K562 (cell line): ENCODE measurements around the gene SPHK1. TPM values are rescaled to one million over a fixed set of nuclear protein-coding genes. Genes with fewer than 3 reads are reported as not detected.

Experiments
- CREM ChIP-seq: IDR thresholded peaks from 2 replicates; pipeline ENCODE4 v1.6.1; 2014; ENCODE audit warnings: antibody characterized with exemption, low read depth
- ETV6 ChIP-seq, 3 experiments: fragments of 150-350 bp in 1 of 3; sonication (generic) in 1 of 3; formaldehyde crosslinking in 1 of 3; IDR thresholded peaks; 2 replicates each; pipeline versions ENCODE4 v1.6.1 to v1.8.0; 2014 to 2022; ENCODE audit warnings: borderline replicate concordance in 2 of 3, low read depth in 2 of 3, antibody characterized with exemption in 1 of 3, low read length in 1 of 3, mild to moderate bottlenecking in 1 of 3, missing genetic modification reagents in 1 of 3
- HNRNPH1 ChIP-seq: fragments of 200-400 bp; formaldehyde crosslinking; optimal IDR thresholded peaks from 2 replicates; pipeline ENCODE3; 2017; ENCODE audit warnings: low read depth, mild to moderate bottlenecking, low read length, moderate library complexity
- JUND ChIP-seq, 2 experiments: IDR thresholded peaks; 2 replicates in 1 of 2; 3 replicates in 1 of 2; pipeline ENCODE4 v1.6.1; 2011; ENCODE audit warnings: borderline replicate concordance in 2 of 2, low read depth in 2 of 2, low read length in 2 of 2, improper control_type of control experiment in 1 of 2, missing biosample characterization in 1 of 2, missing genetic modification characterization in 1 of 2, missing genetic modification reagents in 1 of 2
- LARP7 ChIP-seq: fragments of 450-650 bp; IDR thresholded peaks from 2 replicates; pipeline ENCODE4 v1.6.1; 2016
- MAFK ChIP-seq: IDR thresholded peaks from 2 replicates; pipeline ENCODE4 v1.6.1; 2011; ENCODE audit warnings: low read length, improper control_type of control experiment
- MIER1 ChIP-seq: fragments of 450-650 bp; IDR thresholded peaks from 2 replicates; pipeline ENCODE4 v1.6.1; 2016; ENCODE audit warnings: antibody characterized with exemption, mild to moderate bottlenecking, low read depth
- NONO ChIP-seq, 2 experiments: fragments of 200-400 bp in 1 of 2; fragments of 450-650 bp in 1 of 2; formaldehyde crosslinking in 1 of 2; IDR thresholded peaks; 2 replicates each; pipeline ENCODE4 v1.6.1; 2017; ENCODE audit warnings: low read depth in 2 of 2, mild to moderate bottlenecking in 2 of 2, moderate library complexity in 2 of 2, low read length in 1 of 2
- SIX5 ChIP-seq, 2 experiments: IDR thresholded peaks; 2 replicates each; pipeline ENCODE4 v1.6.1; 2011; ENCODE audit warnings: low read length in 2 of 2, borderline replicate concordance in 1 of 2, low read depth in 1 of 2, mild to moderate bottlenecking in 1 of 2, moderate library complexity in 1 of 2; ENCODE audit not compliant: insufficient read depth in 1 of 2
- SLC30A9 ChIP-seq: fragments of 250-450 bp; sonication (Bioruptor Pico); IDR thresholded peaks from 2 replicates; pipeline ENCODE4 v1.8.0; 2022; ENCODE audit warnings: mild to moderate bottlenecking, moderate library complexity
- SMAD1 ChIP-seq: fragments of 150-350 bp; IDR thresholded peaks from 2 replicates; pipeline ENCODE4 v1.6.1; 2014; ENCODE audit warnings: low read length, low read depth; ENCODE audit not compliant: partially characterized antibody
- SMARCE1 ChIP-seq: fragments of 450-650 bp; IDR thresholded peaks from 2 replicates; pipeline ENCODE4 v1.7.1; 2016; ENCODE audit warnings: mild to moderate bottlenecking
- SP1 ChIP-seq: sonication (generic); formaldehyde crosslinking; IDR thresholded peaks from 2 replicates; pipeline ENCODE4 v1.8.1; 2022; ENCODE audit warnings: mild to moderate bottlenecking, missing genetic modification reagents
- TCF3 ChIP-seq: sonication (generic); formaldehyde crosslinking; IDR thresholded peaks from 2 replicates; pipeline ENCODE4 v1.4.0; 2020; ENCODE audit warnings: mild to moderate bottlenecking, missing genetic modification reagents
- ZBED1 ChIP-seq: IDR thresholded peaks from 2 replicates; pipeline ENCODE4 v1.6.1; 2014
- ZNF41 ChIP-seq: fragments of 250-450 bp; sonication (Bioruptor Pico); conservative IDR thresholded peaks from 2 replicates; pipeline ENCODE4 v1.4.0; 2020; ENCODE audit warnings: mild to moderate bottlenecking
- polyA plus RNA-seq, 8 experiments: library from polyadenylated mRNA; depleted of rRNA in 4 of 8; stranded (reverse) in 5 of 8; unstranded in 3 of 8; fragments of >200 nt; fragmentation: Nextera tagmentation in 2 of 8; fragmentation: Illumina TruSeq in 1 of 8; extraction: Ambion mirVana in 2 of 8; extraction: Trizol in 1 of 8; gene quantifications; 2 replicates each; pipeline versions ENCODE4 v1.2.1 to v1.2.3, GENCODE V29; 2011 to 2014; ENCODE audit warnings: inconsistent platforms in 1 of 8, missing spikeins in 1 of 8
- total RNA-seq, 7 experiments: library from RNA; depleted of rRNA in 6 of 7; stranded (reverse); fragments of >200 nt in 6 of 7; fragmentation: Illumina TruSeq in 2 of 7; extraction: Trizol in 2 of 7; gene quantifications; 2 replicates each; pipeline versions ENCODE4 v1.2.1 to v1.2.3, GENCODE V29; 2011 to 2021; ENCODE audit warnings: low replicate concordance in 1 of 7
- TF ChIP-seq, protein P1 (sequence below): fragments of 250-450 bp; sonication (Bioruptor Pico); IDR thresholded peaks from 2 replicates; pipeline ENCODE4 v1.9.0; 2021; ENCODE audit warnings: mild to moderate bottlenecking
- TF ChIP-seq, protein P2 (sequence below), 3 experiments: fragments of 200-800 bp in 1 of 3; sonication (Bioruptor generic) in 1 of 3; sonication (generic) in 1 of 3; formaldehyde crosslinking in 1 of 3; IDR thresholded peaks; 2 replicates each; pipeline versions ENCODE4 v1.6.1 to v1.8.0; 2016 to 2022; ENCODE audit warnings: mild to moderate bottlenecking in 2 of 3, missing compliant biosample characterization in 2 of 3, missing genetic modification characterization in 2 of 3, missing genetic modification reagents in 1 of 3
- TF ChIP-seq, protein P3 (sequence below): fragments of 250-450 bp; sonication (Bioruptor Pico); IDR thresholded peaks from 2 replicates; pipeline ENCODE4 v1.5.1; 2021; ENCODE audit warnings: mild to moderate bottlenecking
- TF ChIP-seq, protein P4 (sequence below): fragments of 250-450 bp; sonication (Bioruptor Pico); IDR thresholded peaks from 2 replicates; pipeline ENCODE4 v1.8.0; 2022; ENCODE audit warnings: inconsistent platforms

SPHK1 gene
- total and polyA plus RNA-seq, 9 of the 15 experiments (the other 6 are each of a cell fraction or from before 2014, with no cell fraction given), result 0.21 to 60.3 (median 14.5) TPM

DNA sequence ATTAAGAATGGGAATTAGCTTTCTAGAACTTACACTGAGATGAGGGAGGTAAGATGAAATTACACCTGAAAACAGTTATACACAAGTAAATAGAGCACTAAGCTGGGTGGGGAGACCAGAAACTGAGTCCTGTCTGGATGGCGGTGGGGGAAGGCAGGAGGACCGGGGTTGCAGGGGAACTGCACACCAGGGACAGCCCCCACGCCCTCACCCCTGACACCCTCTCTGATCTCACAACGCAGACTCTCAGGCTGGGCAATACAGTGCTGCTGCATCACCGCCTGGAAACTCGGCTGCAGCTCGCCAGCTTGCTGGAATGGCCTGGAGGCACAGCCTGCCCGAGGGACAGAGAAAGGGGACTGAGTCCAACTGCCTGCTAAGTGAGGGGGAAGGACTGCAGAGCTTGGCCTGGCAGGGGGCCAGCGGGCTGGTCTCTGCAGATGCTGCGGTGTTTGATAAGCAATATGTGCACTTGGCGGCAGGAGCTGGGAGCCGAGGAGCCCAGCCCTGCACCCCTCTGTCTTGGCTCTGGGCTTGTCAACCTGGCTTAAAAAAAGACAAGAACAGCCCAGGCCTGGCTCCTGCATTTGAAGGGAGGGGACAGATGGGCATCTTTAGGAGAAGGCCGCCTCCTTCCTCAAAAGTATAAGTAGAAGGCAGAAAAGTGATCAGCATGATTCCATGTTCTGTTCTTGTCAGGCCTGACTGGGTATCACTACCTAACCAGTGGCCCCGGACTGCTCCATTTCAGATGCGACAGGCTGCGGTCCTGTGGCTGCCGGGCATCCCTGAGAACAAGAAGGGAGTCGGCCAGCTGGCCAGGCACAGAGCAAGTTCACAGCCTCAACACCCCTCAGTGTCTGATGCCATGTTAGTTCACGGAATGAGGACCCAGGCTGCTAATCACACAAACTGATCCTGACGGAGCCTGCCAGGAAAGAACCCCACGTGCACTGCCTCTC is 30.2 kb downstream of the SPHK1 start (continued):
- no peak for TF ChIP-seq ETV6 (IDR thresholded peaks at IDR 0.05; ENCODE audit: borderline replicate concordance in 1 of 2, low read depth in 2 of 2, low read length in 1 of 2)
- TF ChIP-seq ETV6 (CRISPR knock-in tag; IDR thresholded peaks at IDR 0.05; ENCODE audit: borderline replicate concordance), result no peak
- TF ChIP-seq MAFK, result no peak
- TF ChIP-seq SMARCE1, result peak; percentile 43; the same call in 1 of the 2 replicates
- TF ChIP-seq, protein P1, sequence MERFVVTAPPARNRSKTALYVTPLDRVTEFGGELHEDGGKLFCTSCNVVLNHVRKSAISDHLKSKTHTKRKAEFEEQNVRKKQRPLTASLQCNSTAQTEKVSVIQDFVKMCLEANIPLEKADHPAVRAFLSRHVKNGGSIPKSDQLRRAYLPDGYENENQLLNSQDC (CRISPR knock-in tag), result no peak
- no peak for TF ChIP-seq LARP7
- TF ChIP-seq, protein P2, sequence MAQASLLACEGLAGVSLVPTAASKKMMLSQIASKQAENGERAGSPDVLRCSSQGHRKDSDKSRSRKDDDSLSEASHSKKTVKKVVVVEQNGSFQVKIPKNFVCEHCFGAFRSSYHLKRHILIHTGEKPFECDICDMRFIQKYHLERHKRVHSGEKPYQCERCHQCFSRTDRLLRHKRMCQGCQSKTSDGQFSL (CRISPR knock-in tag; IDR thresholded peaks at IDR 0.05), result no peak
- TF ChIP-seq, protein P2 (tag; IDR thresholded peaks at IDR 0.05), result no peak
- TF ChIP-seq SLC30A9, result no peak
- TF ChIP-seq, protein P3, sequence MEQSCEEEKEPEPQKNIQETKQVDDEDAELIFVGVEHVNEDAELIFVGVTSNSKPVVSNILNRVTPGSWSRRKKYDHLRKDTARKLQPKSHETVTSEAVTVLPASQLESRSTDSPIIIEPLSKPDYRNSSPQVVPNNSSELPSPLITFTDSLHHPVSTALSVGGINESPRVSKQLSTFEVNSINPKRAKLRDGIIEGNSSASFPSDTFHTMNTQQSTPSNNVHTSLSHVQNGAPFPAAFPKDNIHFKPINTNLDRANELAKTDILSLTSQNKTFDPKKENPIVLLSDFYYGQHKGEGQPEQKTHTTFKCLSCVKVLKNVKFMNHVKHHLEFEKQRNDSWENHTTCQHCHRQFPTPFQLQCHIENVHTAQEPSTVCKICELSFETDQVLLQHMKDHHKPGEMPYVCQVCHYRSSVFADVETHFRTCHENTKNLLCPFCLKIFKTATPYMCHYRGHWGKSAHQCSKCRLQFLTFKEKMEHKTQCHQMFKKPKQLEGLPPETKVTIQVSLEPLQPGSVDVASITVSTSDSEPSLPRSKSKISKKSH (CRISPR knock-in tag), result no peak
- TF ChIP-seq SP1 (CRISPR knock-in tag), result no peak
- TF ChIP-seq MIER1, result no peak
- no peak for TF ChIP-seq ZNF41 (CRISPR knock-in tag)
- TF ChIP-seq NONO (IDR thresholded peaks at IDR 0.05; ENCODE audit: low read depth in 2 of 2, low read length in 1 of 2), result peak in 1 of 2 experiments; percentile 14; a peak in 1 of 4 replicates
- no peak for TF ChIP-seq SIX5 (IDR thresholded peaks at IDR 0.05; ENCODE audit: borderline replicate concordance in 1 of 2, insufficient read depth in 1 of 2, low read depth in 1 of 2, low read length in 2 of 2)
- peak; percentile 43; the same call in 1 of the 2 replicates for TF ChIP-seq JUND (IDR thresholded peaks at IDR 0.05; ENCODE audit: borderline replicate concordance, low read depth, low read length)
- TF ChIP-seq JUND (tag; IDR thresholded peaks at IDR 0.05; ENCODE audit: borderline replicate concordance, low read depth, low read length), result peak; percentile 28; the same call in 1 of the 3 replicates
- TF ChIP-seq CREM, result peak; percentile 56
- TF ChIP-seq, protein P4, sequence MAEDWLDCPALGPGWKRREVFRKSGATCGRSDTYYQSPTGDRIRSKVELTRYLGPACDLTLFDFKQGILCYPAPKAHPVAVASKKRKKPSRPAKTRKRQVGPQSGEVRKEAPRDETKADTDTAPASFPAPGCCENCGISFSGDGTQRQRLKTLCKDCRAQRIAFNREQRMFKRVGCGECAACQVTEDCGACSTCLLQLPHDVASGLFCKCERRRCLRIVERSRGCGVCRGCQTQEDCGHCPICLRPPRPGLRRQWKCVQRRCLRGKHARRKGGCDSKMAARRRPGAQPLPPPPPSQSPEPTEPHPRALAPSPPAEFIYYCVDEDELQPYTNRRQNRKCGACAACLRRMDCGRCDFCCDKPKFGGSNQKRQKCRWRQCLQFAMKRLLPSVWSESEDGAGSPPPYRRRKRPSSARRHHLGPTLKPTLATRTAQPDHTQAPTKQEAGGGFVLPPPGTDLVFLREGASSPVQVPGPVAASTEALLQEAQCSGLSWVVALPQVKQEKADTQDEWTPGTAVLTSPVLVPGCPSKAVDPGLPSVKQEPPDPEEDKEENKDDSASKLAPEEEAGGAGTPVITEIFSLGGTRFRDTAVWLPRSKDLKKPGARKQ (CRISPR knock-in tag), result no peak
- no peak for TF ChIP-seq HNRNPH1
- TF ChIP-seq SMAD1, result peak; percentile 93
- TF ChIP-seq TCF3, result peak; percentile 87
- TF ChIP-seq ZBED1, result no peak
